HEK293 (cell line): ENCODE measurements around the gene GRAMD4.

ENCODE experiments used
- CTCF ChIA-PET: fragments of 350-600 bp; formaldehyde crosslinking; extraction: SDS; loops from one replicate; lab custom pipeline; 2021; ENCODE audit warnings: antibody characterized with exemption; lab: Yijun Ruan, JAX
- POLR2A ChIA-PET: fragments of 300-600 bp; formaldehyde crosslinking; extraction: SDS; loops from one replicate; lab custom pipeline; 2020; ENCODE audit warnings: antibody characterized with exemption, inconsistent platforms; lab: Yijun Ruan, JAX
- H3K27ac ChIP-seq: fragments of 200-500 bp; sonication (Bioruptor generic); 2 replicates; pipeline ENCODE4 v1.5.1; 2014; ENCODE audit warnings: low read depth, low read length, control low read depth, inconsistent platforms; ENCODE audit errors: extremely low read depth
- H3K36me3 ChIP-seq, 2 experiments: fragments of 200-500 bp in 1 of 2; sonication (Bioruptor generic) in 1 of 2; 1 replicate in 1 of 2; 2 replicates in 1 of 2; pipeline ENCODE4 v1.5.1; 2014 to 2017; ENCODE audit warnings: inconsistent platforms in 2 of 2, low read length in 2 of 2; ENCODE audit not compliant: control insufficient read depth in 2 of 2, insufficient read depth in 1 of 2
- H3K4me1 ChIP-seq: fragments of 200-500 bp; sonication (Bioruptor generic); 2 replicates; pipeline ENCODE4 v1.5.1; 2014; ENCODE audit warnings: mild to moderate bottlenecking, low read length, inconsistent platforms; ENCODE audit not compliant: control insufficient read depth, insufficient read depth
- H3K4me3 ChIP-seq: 2 replicates; pipeline ENCODE4 v1.5.1; 2011; ENCODE audit warnings: low read depth, mild to moderate bottlenecking, control low read depth, low read length, moderate library complexity
- H3K9me3 ChIP-seq: fragments of 200-500 bp; sonication (Bioruptor generic); 2 replicates; pipeline ENCODE4 v1.5.1; 2014; ENCODE audit warnings: low read depth, low read length, inconsistent platforms; ENCODE audit not compliant: control insufficient read depth, insufficient read depth
- KLF7 ChIP-seq: fragments of 450-650 bp; formaldehyde crosslinking; IDR thresholded peaks from 2 replicates; pipeline ENCODE4 v1.5.1; 2016; ENCODE audit warnings: missing biosample characterization, missing genetic modification characterization, borderline replicate concordance
- ZBTB20 ChIP-seq: fragments of 450-650 bp; formaldehyde crosslinking; IDR thresholded peaks from 2 replicates; pipeline ENCODE4 v1.5.1; 2016; ENCODE audit warnings: missing biosample characterization, missing genetic modification characterization
- ZFP3 ChIP-seq: fragments of 450-650 bp; formaldehyde crosslinking; IDR thresholded peaks from 2 replicates; pipeline ENCODE4 v1.5.1; 2016; ENCODE audit warnings: low read depth, missing biosample characterization, missing genetic modification characterization
- ZNF132 ChIP-seq: fragments of 450-650 bp; formaldehyde crosslinking; IDR thresholded peaks from 2 replicates; pipeline ENCODE4 v1.5.1; 2017; ENCODE audit warnings: missing biosample characterization, missing genetic modification characterization, borderline replicate concordance
- ZNF16 ChIP-seq: fragments of 450-650 bp; formaldehyde crosslinking; IDR thresholded peaks from 2 replicates; pipeline ENCODE4 v1.5.1; 2016; ENCODE audit warnings: low read depth, missing biosample characterization, missing genetic modification characterization
- ZNF239 ChIP-seq: fragments of 450-650 bp; formaldehyde crosslinking; IDR thresholded peaks from 2 replicates; pipeline ENCODE4 v1.5.1; 2016; ENCODE audit warnings: missing biosample characterization, missing genetic modification characterization
- ZNF664 ChIP-seq: fragments of 450-650 bp; formaldehyde crosslinking; IDR thresholded peaks from 2 replicates; pipeline ENCODE4 v1.5.1; 2016; ENCODE audit warnings: missing biosample characterization, missing genetic modification characterization
- ZNF777 ChIP-seq: fragments of 450-650 bp; formaldehyde crosslinking; IDR thresholded peaks from 2 replicates; pipeline ENCODE4 v1.5.1; 2017; ENCODE audit warnings: missing biosample characterization, missing genetic modification characterization, borderline replicate concordance
- ZNF830 ChIP-seq: fragments of 450-650 bp; IDR thresholded peaks from 2 replicates; pipeline ENCODE4 v1.5.0; 2018; ENCODE audit warnings: missing biosample characterization, missing genetic modification characterization, low read depth, mild to moderate bottlenecking, moderate library complexity
- TF ChIP-seq, protein P1 (sequence below): fragments of 450-650 bp; formaldehyde crosslinking; IDR thresholded peaks from 2 replicates; pipeline ENCODE4 v1.5.1; 2016; ENCODE audit warnings: missing biosample characterization, missing genetic modification characterization
- TF ChIP-seq, protein P2 (sequence below): fragments of 450-650 bp; formaldehyde crosslinking; IDR thresholded peaks from 2 replicates; pipeline ENCODE4 v1.5.1; 2016; ENCODE audit warnings: missing biosample characterization, missing genetic modification characterization
- TF ChIP-seq, protein P3 (sequence below): IDR thresholded peaks from 2 replicates; pipeline ENCODE4 v1.6.1; 2011; ENCODE audit warnings: mild to moderate bottlenecking, low read depth, low read length, borderline replicate concordance
- TF ChIP-seq, protein P4 (sequence below): fragments of 450-650 bp; formaldehyde crosslinking; IDR thresholded peaks from 2 replicates; pipeline ENCODE4 v1.5.1; 2017; ENCODE audit warnings: missing biosample characterization, missing genetic modification characterization
- TF ChIP-seq, protein P5 (sequence below): fragments of 450-650 bp; formaldehyde crosslinking; IDR thresholded peaks from 2 replicates; pipeline ENCODE4 v1.5.1; 2017; ENCODE audit warnings: missing biosample characterization, missing genetic modification characterization
- TF ChIP-seq, protein P6 (sequence below): fragments of 450-650 bp; formaldehyde crosslinking; conservative IDR thresholded peaks from 2 replicates; pipeline ENCODE4 v1.5.1; 2016; ENCODE audit warnings: low read depth, missing biosample characterization, missing genetic modification characterization

The GRAMD4 gene

DNA sequence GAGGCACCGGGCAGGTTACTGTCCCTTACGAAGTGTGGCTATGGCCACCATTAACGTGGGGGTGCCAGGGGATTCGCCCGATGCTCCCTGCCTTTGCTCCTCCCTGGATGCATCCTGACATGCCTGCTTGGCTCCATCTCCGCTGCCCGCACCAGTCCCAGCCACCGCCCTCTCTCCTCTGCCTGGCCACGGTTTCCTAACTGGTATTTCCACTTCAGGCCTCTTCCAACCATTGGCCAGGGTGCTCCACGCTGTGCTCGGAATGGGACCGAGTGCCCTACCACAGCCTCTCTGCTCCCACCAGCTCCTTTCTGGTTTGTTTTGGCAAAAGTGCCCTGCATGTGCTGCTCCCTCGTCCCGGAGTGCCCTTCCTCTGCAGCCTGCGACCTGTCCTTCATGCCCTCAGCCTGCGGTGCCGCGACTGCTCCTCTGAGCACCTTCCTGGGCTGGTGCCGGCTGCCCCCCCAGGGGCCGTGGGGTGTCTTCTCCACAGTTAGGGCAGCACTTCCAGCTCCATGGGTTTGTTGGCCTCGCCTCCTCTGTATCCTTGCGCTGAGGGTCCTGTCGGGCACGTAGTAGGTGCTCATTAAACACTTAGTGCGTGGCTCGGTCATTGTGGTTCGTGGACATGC lies 12.6 kb upstream of the GRAMD4 start:
- ChIA-PET POLR2A (no interaction called here), CTCF (no interaction called here)
- H3K9me3 ChIP-seq, result no peaks in the 10 kb centered on the region
- H3K4me1 ChIP-seq, result no peaks in the 10 kb centered on the region
- H3K4me3 ChIP-seq, result no peak overlapping the region
- no peaks in the 10 kb centered on the region for H3K36me3 ChIP-seq
- no peak overlapping the region for H3K27ac ChIP-seq
- 0 out of 2 replicates have a peak, but pooled peaks have one; percentile 27 for TF ChIP-seq ZNF664 (tag by site-specific recombination)
- TF ChIP-seq ZBTB20 (tag by site-specific recombination), result no peak

DNA sequence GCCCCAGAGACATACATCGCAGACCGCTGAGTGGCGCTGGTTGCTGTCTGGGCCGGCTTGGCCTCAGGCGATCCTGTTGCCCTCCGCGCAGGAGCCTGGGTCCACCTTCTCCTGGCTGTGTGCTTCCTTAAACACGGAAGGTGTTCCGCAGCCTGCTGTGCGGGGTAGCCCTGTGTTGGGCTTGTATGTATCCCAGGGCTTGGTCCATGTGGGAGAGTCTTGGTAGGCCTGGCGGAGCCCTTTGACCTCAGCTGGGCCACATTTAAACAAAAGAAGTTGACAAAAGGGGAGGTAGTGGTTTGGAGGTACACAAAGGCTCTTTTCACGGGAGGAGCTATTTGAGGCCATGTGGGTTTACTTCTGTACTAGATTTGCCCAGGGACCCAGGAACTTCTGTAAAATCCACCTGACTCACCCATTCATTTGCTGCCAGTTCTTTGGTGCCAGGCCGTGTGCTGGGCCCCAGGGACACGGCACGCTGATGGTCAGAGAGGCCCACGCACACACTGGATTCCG lies 11.0 kb upstream of the GRAMD4 start:
- CTCF ChIA-PET, result interaction anchor here (0.7 kb wide), 1 partner anchor 49 kb away, joined by 3 read pairs; no protein-coding TSS in a partner anchor
- POLR2A ChIA-PET, result no interaction called here

More for the DNA sequence above, 11.0 kb upstream of the GRAMD4 start:
- Histone ChIP-seq H3K36me3 (no peaks in the 10 kb centered on the region), H3K4me1 (no peaks in the 10 kb centered on the region), H3K4me3 (no peak overlapping the region), H3K27ac (no peak overlapping the region), H3K9me3 (no peaks in the 10 kb centered on the region)
- TF ChIP-seq, protein P1, sequence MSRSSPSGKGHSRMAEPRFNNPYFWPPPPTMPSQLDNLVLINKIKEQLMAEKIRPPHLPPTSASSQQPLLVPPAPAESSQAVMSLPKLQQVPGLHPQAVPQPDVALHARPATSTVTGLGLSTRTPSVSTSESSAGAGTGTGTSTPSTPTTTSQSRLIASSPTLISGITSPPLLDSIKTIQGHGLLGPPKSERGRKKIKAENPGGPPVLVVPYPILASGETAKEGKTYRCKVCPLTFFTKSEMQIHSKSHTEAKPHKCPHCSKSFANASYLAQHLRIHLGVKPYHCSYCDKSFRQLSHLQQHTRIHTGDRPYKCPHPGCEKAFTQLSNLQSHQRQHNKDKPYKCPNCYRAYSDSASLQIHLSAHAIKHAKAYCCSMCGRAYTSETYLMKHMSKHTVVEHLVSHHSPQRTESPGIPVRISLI (tag by site-specific recombination), result no peak
- TF ChIP-seq ZNF830 (tag by site-specific recombination), result no peak
- TF ChIP-seq KLF7 (tag by site-specific recombination), result no peak
- TF ChIP-seq, protein P2, sequence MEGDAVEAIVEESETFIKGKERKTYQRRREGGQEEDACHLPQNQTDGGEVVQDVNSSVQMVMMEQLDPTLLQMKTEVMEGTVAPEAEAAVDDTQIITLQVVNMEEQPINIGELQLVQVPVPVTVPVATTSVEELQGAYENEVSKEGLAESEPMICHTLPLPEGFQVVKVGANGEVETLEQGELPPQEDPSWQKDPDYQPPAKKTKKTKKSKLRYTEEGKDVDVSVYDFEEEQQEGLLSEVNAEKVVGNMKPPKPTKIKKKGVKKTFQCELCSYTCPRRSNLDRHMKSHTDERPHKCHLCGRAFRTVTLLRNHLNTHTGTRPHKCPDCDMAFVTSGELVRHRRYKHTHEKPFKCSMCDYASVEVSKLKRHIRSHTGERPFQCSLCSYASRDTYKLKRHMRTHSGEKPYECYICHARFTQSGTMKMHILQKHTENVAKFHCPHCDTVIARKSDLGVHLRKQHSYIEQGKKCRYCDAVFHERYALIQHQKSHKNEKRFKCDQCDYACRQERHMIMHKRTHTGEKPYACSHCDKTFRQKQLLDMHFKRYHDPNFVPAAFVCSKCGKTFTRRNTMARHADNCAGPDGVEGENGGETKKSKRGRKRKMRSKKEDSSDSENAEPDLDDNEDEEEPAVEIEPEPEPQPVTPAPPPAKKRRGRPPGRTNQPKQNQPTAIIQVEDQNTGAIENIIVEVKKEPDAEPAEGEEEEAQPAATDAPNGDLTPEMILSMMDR (tag by site-specific recombination), result no peak
- no peak for TF ChIP-seq ZFP3 (tag by site-specific recombination)
- TF ChIP-seq, protein P3, sequence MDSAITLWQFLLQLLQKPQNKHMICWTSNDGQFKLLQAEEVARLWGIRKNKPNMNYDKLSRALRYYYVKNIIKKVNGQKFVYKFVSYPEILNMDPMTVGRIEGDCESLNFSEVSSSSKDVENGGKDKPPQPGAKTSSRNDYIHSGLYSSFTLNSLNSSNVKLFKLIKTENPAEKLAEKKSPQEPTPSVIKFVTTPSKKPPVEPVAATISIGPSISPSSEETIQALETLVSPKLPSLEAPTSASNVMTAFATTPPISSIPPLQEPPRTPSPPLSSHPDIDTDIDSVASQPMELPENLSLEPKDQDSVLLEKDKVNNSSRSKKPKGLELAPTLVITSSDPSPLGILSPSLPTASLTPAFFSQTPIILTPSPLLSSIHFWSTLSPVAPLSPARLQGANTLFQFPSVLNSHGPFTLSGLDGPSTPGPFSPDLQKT, result no peak
- no peak for TF ChIP-seq ZNF132 (tag by site-specific recombination)
- TF ChIP-seq, protein P4, sequence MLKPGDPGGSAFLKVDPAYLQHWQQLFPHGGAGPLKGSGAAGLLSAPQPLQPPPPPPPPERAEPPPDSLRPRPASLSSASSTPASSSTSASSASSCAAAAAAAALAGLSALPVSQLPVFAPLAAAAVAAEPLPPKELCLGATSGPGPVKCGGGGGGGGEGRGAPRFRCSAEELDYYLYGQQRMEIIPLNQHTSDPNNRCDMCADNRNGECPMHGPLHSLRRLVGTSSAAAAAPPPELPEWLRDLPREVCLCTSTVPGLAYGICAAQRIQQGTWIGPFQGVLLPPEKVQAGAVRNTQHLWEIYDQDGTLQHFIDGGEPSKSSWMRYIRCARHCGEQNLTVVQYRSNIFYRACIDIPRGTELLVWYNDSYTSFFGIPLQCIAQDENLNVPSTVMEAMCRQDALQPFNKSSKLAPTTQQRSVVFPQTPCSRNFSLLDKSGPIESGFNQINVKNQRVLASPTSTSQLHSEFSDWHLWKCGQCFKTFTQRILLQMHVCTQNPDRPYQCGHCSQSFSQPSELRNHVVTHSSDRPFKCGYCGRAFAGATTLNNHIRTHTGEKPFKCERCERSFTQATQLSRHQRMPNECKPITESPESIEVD (tag by site-specific recombination), result no peak
- TF ChIP-seq, protein P5, sequence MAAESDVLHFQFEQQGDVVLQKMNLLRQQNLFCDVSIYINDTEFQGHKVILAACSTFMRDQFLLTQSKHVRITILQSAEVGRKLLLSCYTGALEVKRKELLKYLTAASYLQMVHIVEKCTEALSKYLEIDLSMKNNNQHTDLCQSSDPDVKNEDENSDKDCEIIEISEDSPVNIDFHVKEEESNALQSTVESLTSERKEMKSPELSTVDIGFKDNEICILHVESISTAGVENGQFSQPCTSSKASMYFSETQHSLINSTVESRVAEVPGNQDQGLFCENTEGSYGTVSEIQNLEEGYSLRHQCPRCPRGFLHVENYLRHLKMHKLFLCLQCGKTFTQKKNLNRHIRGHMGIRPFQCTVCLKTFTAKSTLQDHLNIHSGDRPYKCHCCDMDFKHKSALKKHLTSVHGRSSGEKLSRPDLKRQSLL (tag by site-specific recombination), result no peak
- no peak for TF ChIP-seq ZNF239 (tag by site-specific recombination)
- TF ChIP-seq, protein P6, sequence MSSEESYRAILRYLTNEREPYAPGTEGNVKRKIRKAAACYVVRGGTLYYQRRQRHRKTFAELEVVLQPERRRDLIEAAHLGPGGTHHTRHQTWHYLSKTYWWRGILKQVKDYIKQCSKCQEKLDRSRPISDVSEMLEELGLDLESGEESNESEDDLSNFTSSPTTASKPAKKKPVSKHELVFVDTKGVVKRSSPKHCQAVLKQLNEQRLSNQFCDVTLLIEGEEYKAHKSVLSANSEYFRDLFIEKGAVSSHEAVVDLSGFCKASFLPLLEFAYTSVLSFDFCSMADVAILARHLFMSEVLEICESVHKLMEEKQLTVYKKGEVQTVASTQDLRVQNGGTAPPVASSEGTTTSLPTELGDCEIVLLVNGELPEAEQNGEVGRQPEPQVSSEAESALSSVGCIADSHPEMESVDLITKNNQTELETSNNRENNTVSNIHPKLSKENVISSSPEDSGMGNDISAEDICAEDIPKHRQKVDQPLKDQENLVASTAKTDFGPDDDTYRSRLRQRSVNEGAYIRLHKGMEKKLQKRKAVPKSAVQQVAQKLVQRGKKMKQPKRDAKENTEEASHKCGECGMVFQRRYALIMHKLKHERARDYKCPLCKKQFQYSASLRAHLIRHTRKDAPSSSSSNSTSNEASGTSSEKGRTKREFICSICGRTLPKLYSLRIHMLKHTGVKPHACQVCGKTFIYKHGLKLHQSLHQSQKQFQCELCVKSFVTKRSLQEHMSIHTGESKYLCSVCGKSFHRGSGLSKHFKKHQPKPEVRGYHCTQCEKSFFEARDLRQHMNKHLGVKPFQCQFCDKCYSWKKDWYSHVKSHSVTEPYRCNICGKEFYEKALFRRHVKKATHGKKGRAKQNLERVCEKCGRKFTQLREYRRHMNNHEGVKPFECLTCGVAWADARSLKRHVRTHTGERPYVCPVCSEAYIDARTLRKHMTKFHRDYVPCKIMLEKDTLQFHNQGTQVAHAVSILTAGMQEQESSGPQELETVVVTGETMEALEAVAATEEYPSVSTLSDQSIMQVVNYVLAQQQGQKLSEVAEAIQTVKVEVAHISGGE (tag by site-specific recombination), result no peak
- TF ChIP-seq ZNF777, result no peak
- no peak for TF ChIP-seq ZNF16
